ENCODE measurements around the gene RAB40C. TPM values are rescaled to one million over a fixed set of nuclear protein-coding genes. Genes with fewer than 3 reads are reported as not detected.

RAB40C gene
- polyA plus RNA-seq, 2 of the 4 experiments (the other 2 are of a cell fraction): 4.4 to 9.7 TPM

DNA sequence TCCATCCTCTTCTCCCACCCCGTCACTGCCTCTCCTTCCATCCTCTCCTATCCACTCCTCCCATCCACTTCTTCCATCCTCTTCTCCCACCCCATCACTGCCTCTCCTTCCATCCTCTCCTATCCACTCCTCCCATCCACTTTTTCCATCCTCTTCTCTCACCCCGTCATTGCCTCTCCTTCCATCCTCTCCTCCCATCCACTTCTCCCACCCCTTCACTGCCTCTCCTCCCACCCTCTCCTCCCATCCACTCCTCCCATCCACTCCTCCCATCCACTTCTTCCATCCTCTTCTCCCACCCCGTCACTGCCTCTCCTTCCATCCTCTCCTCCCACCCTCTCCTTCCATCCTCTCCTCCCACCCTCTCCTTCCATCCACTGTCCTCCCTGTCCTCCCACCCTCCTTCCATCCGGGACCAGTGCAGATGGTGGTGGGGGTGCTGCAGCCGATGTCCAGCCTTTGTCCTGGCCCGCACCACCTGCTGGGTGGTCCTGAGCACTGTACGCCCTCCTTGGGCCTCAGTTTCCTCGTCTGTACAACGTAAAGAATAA lies 42.0 kb downstream of the RAB40C start:
- DNase-seq (ENCODE audit: low read depth in 1 of 2, low spot score in 1 of 2) (no peak), FAIRE-seq (no peak), ATAC-seq (no peak)
- no peak overlapping the region for H3K4me3 ChIP-seq
- H3K9me3 ChIP-seq: no peaks in the 10 kb centered on the region
- ChIA-PET POLR2A (no interaction called here), CTCF (interaction anchor here (0.5 kb wide), 1 partner anchor 1687 kb away, joined by 3 read pairs; no protein-coding TSS in a partner anchor)
- no peak overlapping the region for H3K4me2 ChIP-seq
- H3K4me1 ChIP-seq: peaks cover 40% of the 10 kb centered on the region
- no peak overlapping the region for H3K27ac ChIP-seq
- 86% methylated on average over 8 of the region's 9 CpGs for WGBS (ENCODE audit: missing lambda C conversion rate)
- TF ChIP-seq TP53 (CRISPR knock-in tag; IDR thresholded peaks at IDR 0.05) (no peak), CHD2 (IDR thresholded peaks at IDR 0.05; ENCODE audit: low read length, partially characterized antibody) (no peak), HOXB5 (CRISPR knock-in tag; IDR thresholded peaks at IDR 0.05) (no peak), GATA3 (IDR thresholded peaks at IDR 0.05; ENCODE audit: borderline replicate concordance) (no peak), TFCP2L1 (CRISPR knock-in tag; IDR thresholded peaks at IDR 0.05) (no peak), HDAC2 (IDR thresholded peaks at IDR 0.05) (no peak), ZSCAN20 (CRISPR knock-in tag; IDR thresholded peaks at IDR 0.05) (no peak), JUN (IDR thresholded peaks at IDR 0.05) (no peak), MYC (IDR thresholded peaks at IDR 0.05; ENCODE audit: borderline replicate concordance, low read length) (no peak), HOXA7 (CRISPR knock-in tag; IDR thresholded peaks at IDR 0.05) (no peak), CTCF (IDR thresholded peaks at IDR 0.05) (no peak), NPAS2 (CRISPR knock-in tag; IDR thresholded peaks at IDR 0.05; ENCODE audit: borderline replicate concordance) (no peak), MAFK (IDR thresholded peaks at IDR 0.05; ENCODE audit: partially characterized antibody) (no peak), SREBF2 (IDR thresholded peaks at IDR 0.05) (no peak)
- TF ChIP-seq, protein P1, sequence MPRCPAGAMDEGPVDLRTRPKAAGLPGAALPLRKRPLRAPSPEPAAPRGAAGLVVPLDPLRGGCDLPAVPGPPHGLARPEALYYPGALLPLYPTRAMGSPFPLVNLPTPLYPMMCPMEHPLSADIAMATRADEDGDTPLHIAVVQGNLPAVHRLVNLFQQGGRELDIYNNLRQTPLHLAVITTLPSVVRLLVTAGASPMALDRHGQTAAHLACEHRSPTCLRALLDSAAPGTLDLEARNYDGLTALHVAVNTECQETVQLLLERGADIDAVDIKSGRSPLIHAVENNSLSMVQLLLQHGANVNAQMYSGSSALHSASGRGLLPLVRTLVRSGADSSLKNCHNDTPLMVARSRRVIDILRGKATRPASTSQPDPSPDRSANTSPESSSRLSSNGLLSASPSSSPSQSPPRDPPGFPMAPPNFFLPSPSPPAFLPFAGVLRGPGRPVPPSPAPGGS (IDR thresholded peaks at IDR 0.05): no peak

GRCh38 chr16:632486-633335 lies 42.8 kb downstream of the RAB40C start:
- no peak for FAIRE-seq
- TF ChIP-seq CHD4 (IDR thresholded peaks at IDR 0.05; ENCODE audit: borderline replicate concordance) (no peak), EHMT2 (IDR thresholded peaks at IDR 0.05; ENCODE audit: low read depth) (no peak), FOSB (CRISPR knock-in tag; IDR thresholded peaks at IDR 0.05) (no peak), CEBPB (IDR thresholded peaks at IDR 0.05) (no peak), JUN (IDR thresholded peaks at IDR 0.05) (no peak)
- TF ChIP-seq, protein P2, sequence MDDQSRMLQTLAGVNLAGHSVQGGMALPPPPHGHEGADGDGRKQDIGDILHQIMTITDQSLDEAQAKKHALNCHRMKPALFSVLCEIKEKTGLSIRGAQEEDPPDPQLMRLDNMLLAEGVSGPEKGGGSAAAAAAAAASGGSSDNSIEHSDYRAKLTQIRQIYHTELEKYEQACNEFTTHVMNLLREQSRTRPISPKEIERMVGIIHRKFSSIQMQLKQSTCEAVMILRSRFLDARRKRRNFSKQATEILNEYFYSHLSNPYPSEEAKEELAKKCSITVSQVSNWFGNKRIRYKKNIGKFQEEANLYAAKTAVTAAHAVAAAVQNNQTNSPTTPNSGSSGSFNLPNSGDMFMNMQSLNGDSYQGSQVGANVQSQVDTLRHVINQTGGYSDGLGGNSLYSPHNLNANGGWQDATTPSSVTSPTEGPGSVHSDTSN (IDR thresholded peaks at IDR 0.05): no peak
- TF ChIP-seq, protein P3, sequence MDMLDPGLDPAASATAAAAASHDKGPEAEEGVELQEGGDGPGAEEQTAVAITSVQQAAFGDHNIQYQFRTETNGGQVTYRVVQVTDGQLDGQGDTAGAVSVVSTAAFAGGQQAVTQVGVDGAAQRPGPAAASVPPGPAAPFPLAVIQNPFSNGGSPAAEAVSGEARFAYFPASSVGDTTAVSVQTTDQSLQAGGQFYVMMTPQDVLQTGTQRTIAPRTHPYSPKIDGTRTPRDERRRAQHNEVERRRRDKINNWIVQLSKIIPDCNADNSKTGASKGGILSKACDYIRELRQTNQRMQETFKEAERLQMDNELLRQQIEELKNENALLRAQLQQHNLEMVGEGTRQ (IDR thresholded peaks at IDR 0.05): no peak
- no peak for ATAC-seq
- Histone ChIP-seq H3K4me3 (no peak overlapping the region), H3K4me2 (no peak overlapping the region), H3K27ac (no peak overlapping the region), H3K4me1 (peaks cover 37% of the 10 kb centered on the region), H3K9me3 (no peaks in the 10 kb centered on the region)
- 96% methylated on average over 35 of the region's 67 CpGs for WGBS (ENCODE audit: missing lambda C conversion rate)
- ChIA-PET CTCF (no interaction called here), POLR2A (no interaction called here)
- DNase-seq (ENCODE audit: low read depth in 1 of 2, low spot score in 1 of 2): no peak

All from A549 (cell line).